Pancreas (tissue), 10 donors: ENCODE measurements around the gene GPC3. TPM values are rescaled to one million over a fixed set of nuclear protein-coding genes. Genes with fewer than 3 reads are reported as not detected.

ENCODE experiments used
- ATAC-seq, 4 donors: fragments of 200-7000 bp; cut with Tn5 transposase; one replicate each; pipeline versions ENCODE4 v1.8.0 to v1.9.1; 2020; ENCODE audit warnings: mild to moderate bottlenecking in 4 of 4, moderate library complexity in 4 of 4
- DNase-seq, 6 donors: peaks; one replicate each; pipeline ENCODE4 v3.0.0-alpha.2; 2020
- FAIRE-seq: peaks from 2 replicates; lab custom pipeline; 2012; peaks lifted over from hg19 to GRCh38; lab: Jason Lieb, UNC
- H3K27ac ChIP-seq, 4 donors: fragments of 200-600 bp; sonication (generic); 1 replicate in 3 of 4; 2 replicates in 1 of 4; pipeline versions ENCODE4 v1.5.0 to v1.8.0; 2020
- H3K27me3 ChIP-seq, 4 donors: fragments of 200-600 bp; one replicate each; pipeline ENCODE4 v1.8.0; 2021
- H3K36me3 ChIP-seq, 3 donors: fragments of 200-600 bp; sonication (generic) in 1 of 3; one replicate each; pipeline versions ENCODE4 v1.5.0 to v1.8.0; 2020 to 2021
- H3K4me1 ChIP-seq, 3 donors: fragments of 200-600 bp; one replicate each; pipeline ENCODE4 v1.8.0; 2021
- H3K4me3 ChIP-seq, 4 donors: fragments of 200-600 bp; sonication (generic) in 2 of 4; one replicate each; pipeline versions ENCODE4 v1.5.0 to v1.8.0; 2020 to 2021
- H3K9me3 ChIP-seq, 4 donors: fragments of 200-600 bp; one replicate each; pipeline ENCODE4 v1.8.0; 2021
- CTCF ChIP-seq, 4 donors: fragments of 200-600 bp; sonication (generic) in 3 of 4; IDR thresholded peaks; one replicate each; pipeline versions ENCODE4 v1.5.0 to v1.8.0; 2021; ENCODE audit warnings: antibody characterized with exemption in 4 of 4
- WGBS, 2 donors: extraction: QIAGEN DNeasy Blood & Tissue Kit; methylation state at CpG; one replicate each; pipeline ENCODE4 v1.1.7; 2013; 5-methylcytosine and 5-hydroxymethylcytosine counted together
- intact Hi-C, 3 donors: fragments of 100-400 bp; cut with DNase I; formaldehyde crosslinking; loops; one replicate each; pipeline versions ENCODE4 v1.11.1 to v1.14.2; 2022
- polyA plus RNA-seq, 2 donors: library from polyadenylated mRNA; stranded (reverse); fragments of 200-250 nt; gene quantifications; one replicate each; pipeline ENCODE4 v1.2.3, GENCODE V29; 2013
- total RNA-seq, 6 donors: library from RNA; stranded (reverse); fragmentation: NEBNext Ultra II Directional in 4 of 6; extraction: Animal tissue kit (Norgen Biotek cat#: 25700) in 4 of 6; gene quantifications; one replicate each; pipeline versions ENCODE4 v1.2.1 to v1.2.4, GENCODE V29; 2021 to 2023
- donor health status: healthy with polysubstance abuse.
- donor health status: DM: no; HTN: no; CAD: no; lungs with moderate emphysema.
- donor health status: DM: no; HTN: no; CAD: no.
- donor health status: control.
- donor health status: control.
- donor health status: Bipolar disorder and iron deficiency.
- donor health status: DM: yes; HTN: yes; CAD: no.
- donor health status: DM: no; HTN: no; CAD: no.
- donor health status: DM: no; HTN: no; CAD: no.
- donor health status: DM: yes; HTN: yes; CAD: no.

The GPC3 gene
- total and polyA plus RNA-seq, 8 donors = 0.95 to 18.6 (median 2.7) TPM

- ATAC-seq (no peak), DNase-seq (no peak), FAIRE-seq (peak; percentile 13)
- 56 to 62% methylated on average over 2 of the region's 2 CpGs for WGBS, 2 donors
- Histone ChIP-seq H3K27ac (no peak overlapping the region), H3K4me1 (no peaks in the 10 kb centered on the region), H3K27me3 (peaks cover 0 to 16% (median 0%) of the 10 kb centered on the region in 4 donors), H3K9me3 (no peaks in the 10 kb centered on the region), H3K4me3 (no peak overlapping the region), H3K36me3 (no peaks in the 10 kb centered on the region)
- TF ChIP-seq CTCF (IDR thresholded peaks at IDR 0.05) = no peak
- intact Hi-C loops = no loop called here
Measured at GRCh38 chrX:133852837-133853356, 132.5 kb downstream of the GPC3 start.

- ATAC-seq = no peak
- TF ChIP-seq CTCF (IDR thresholded peaks at IDR 0.05) = no peak
- Histone ChIP-seq H3K4me1 (no peaks in the 10 kb centered on the region), H3K9me3 (no peaks in the 10 kb centered on the region), H3K4me3 (no peak overlapping the region), H3K27me3 (peaks cover 0 to 20% (median 0%) of the 10 kb centered on the region in 4 donors), H3K36me3 (no peaks in the 10 kb centered on the region), H3K27ac (no peak overlapping the region)
- WGBS, 2 donors = 23 to 34% methylated on average over 3 of the region's 3 CpGs
- FAIRE-seq = no peak
- intact Hi-C loops = no loop called here
- DNase-seq = no peak
Measured at GRCh38 chrX:133852401-133852800, 133.0 kb downstream of the GPC3 start.

DNA sequence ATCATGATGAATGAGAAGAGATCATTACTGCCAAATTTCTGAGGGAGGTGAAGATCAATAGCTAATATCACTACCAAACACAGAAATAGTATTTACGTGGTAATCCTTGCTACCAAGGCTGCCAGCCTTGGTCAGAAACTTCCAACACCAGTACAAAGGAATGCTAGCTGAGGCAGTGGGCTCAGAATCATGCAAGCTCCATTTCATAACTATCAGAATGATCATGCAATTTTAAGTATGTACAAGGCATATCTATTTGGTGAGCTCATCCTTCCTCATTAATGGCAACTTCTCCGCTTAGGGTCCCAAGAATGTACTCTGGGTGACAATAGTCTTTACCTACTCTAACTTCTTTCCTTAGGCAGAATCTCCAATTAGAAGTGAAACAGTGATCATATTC is 135.0 kb downstream of the GPC3 start:
- DNase-seq = no peak
- Histone ChIP-seq H3K36me3 (no peaks in the 10 kb centered on the region), H3K27me3 (peaks cover 0 to 21% (median 0%) of the 10 kb centered on the region in 4 donors), H3K4me3 (no peak overlapping the region), H3K4me1 (no peaks in the 10 kb centered on the region), H3K9me3 (no peaks in the 10 kb centered on the region), H3K27ac (no peak overlapping the region)
- no peak for ATAC-seq
- FAIRE-seq = no peak
- 88 to 91% methylated on average over 2 of the region's 2 CpGs for WGBS, 2 donors
- TF ChIP-seq CTCF (IDR thresholded peaks at IDR 0.05) = no peak
- intact Hi-C loops = no loop called here

- FAIRE-seq = no peak
- H3K36me3 ChIP-seq = no peaks in the 10 kb centered on the region
- intact Hi-C loops = no loop called here
Measured at GRCh38 chrX:133849676-133850075, 135.7 kb downstream of the GPC3 start.

More at GRCh38 chrX:133849676-133850075, 135.7 kb downstream of the GPC3 start:
- Histone ChIP-seq H3K9me3 (no peaks in the 10 kb centered on the region), H3K4me1 (no peaks in the 10 kb centered on the region), H3K4me3 (no peak overlapping the region), H3K27ac (no peak overlapping the region), H3K27me3 (peaks cover 0 to 21% (median 0%) of the 10 kb centered on the region in 4 donors)
- no peak for TF ChIP-seq CTCF (IDR thresholded peaks at IDR 0.05)
- ATAC-seq = no peak
- DNase-seq = no peak
